ENCODE results near the gene ACE.

The ACE gene

GRCh38 chr17:63538693-63539595, 62.1 kb downstream of the ACE start:
- DNase-seq = no peak

- no peak for DNase-seq
Observed at GRCh38 chr17:63540590-63540989, 63.7 kb downstream of the ACE start.

GRCh38 chr17:63542218-63542545, 65.3 kb downstream of the ACE start:
- no peak for DNase-seq

GRCh38 chr17:63542942-63543821, 66.3 kb downstream of the ACE start:
- no peak for DNase-seq

GRCh38 chr17:63543822-63544420, 67.1 kb downstream of the ACE start:
- DNase-seq = no peak

GRCh38 chr17:63544467-63545301, 67.8 kb downstream of the ACE start:
- no peak for DNase-seq

GRCh38 chr17:63546308-63547082, 69.6 kb downstream of the ACE start:
- DNase-seq = no peak

- DNase-seq = no peak
Observed at GRCh38 chr17:63547083-63547523, 70.2 kb downstream of the ACE start.
